HTERT RPE-1 (cell line): ENCODE measurements around the gene IP6K2.

ENCODE experiments used
- in situ Hi-C: fragments of 300-500 bp; cut with MboI; formaldehyde crosslinking; loops from 4 replicates; pipeline ENCODE4 v1.14.3; 2020; ENCODE audit warnings: low sequenced_read_pairs

Gene IP6K2

GRCh38 chr3:48692551-48692950, 24.5 kb downstream of the IP6K2 start:
- in situ Hi-C loops, result no loop called here

GRCh38 chr3:48690846-48691458, 26.1 kb downstream of the IP6K2 start:
- in situ Hi-C loops, result no loop called here

- in situ Hi-C loops, result no loop called here
Measured at GRCh38 chr3:48689384-48689783, 27.6 kb downstream of the IP6K2 start.

- in situ Hi-C loops, result no loop called here
Measured at GRCh38 chr3:48688737-48689075, 28.3 kb downstream of the IP6K2 start.

DNA sequence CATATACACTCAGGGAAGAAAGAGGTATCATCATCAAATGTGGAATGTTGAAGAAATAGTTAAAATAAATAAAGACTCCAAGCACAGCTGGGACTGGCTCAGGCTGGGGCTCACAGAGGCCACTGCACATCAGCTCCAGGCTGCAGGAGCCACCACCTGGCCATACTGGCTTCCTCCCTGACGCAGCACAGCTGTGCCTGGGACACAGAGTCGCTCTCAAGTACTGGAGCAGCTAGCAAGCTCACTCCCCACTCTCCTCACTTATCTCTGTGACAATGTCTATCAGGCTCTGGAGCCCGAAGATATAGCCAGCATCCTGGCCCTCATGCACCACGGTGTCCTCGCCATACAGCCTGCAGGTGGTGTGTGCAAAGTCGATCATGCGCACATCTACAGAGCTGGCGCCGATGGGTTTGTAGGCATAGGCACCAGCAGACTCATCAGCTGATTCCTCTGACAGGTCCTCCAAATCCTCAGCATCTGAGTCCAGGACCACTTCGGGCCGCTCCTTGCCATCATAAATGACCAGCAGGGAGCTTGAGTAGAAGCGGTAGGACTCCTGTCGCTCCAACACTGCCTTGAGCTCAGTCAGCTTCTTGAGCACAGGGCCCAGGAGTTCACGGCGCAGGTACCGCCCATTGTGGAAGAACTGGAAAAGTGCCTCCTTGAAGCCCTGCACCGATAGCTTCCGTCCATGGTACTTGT, 28.8 kb downstream of the IP6K2 start:
- in situ Hi-C loops, result no loop called here

GRCh38 chr3:48687220-48687678, 29.8 kb downstream of the IP6K2 start:
- in situ Hi-C loops, result no loop called here

DNA sequence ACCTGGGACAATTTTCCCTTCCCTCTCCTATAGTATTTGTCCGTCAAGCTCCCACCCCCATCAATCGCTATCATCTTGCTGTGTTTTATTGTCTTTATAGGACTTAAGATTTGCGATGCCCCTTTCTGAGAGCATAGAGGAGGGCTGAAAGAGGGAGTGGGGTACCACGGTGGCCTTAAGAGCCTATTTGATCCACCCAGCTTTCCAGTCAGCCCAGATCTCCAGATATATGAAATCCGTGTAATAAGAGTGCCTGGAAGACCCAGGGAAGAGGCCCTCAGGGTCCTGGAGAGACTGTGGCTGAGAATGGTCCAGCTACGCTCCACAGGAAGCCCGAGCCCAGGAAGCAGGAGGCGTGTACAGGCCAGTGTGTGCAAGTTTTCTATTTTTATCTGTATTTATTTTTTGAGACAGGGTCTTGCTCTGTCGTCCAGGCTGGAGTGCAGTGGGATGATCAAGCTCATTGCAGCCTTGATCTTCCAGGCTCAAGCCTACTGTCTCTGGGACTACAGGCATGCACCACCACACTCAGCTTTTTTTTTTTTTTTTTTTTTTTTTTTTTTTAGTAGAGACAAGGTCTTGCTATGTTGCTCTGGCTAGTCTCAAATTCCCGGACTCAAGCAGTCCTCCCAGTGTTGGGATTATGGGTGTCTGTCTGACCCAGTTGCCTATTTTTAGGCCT, 30.3 kb downstream of the IP6K2 start:
- in situ Hi-C loops, result no loop called here

- in situ Hi-C loops, result no loop called here
Measured at GRCh38 chr3:48685603-48686511, 31.2 kb downstream of the IP6K2 start, which contains the start of gene NCKIPSD. Gene NCKIPSD, minus strand, starts transcription at chr3:48685915. Its CDS starts 108 bp downstream, at chr3:48685807.

- in situ Hi-C loops, result no loop called here
Measured at GRCh38 chr3:48685293-48685602, 31.8 kb downstream of the IP6K2 start.

- in situ Hi-C loops, result no loop called here
Measured at GRCh38 chr3:48684480-48685143, 32.4 kb downstream of the IP6K2 start.

GRCh38 chr3:48684054-48684349, 33.0 kb downstream of the IP6K2 start:
- in situ Hi-C loops, result no loop called here

DNA sequence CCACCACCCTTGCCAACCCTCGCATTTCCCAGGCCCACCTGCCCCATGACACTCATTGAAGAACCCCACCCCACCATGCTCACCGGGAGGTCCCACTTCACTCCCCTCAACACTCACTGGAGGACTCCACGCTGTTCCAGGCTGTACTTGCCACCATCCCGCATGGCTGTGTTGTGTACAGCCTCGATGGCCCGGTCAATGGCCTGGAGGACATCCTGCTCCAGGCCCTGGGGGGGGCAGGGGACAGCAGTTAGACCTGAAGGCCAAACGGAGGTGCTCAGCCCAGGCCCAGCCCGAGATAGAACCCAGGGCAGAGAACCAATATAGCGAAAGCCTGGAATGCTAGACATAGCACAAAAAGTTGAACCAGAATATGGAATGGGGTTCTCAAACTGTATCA, 34.2 kb downstream of the IP6K2 start:
- in situ Hi-C loops, result no loop called here

DNA sequence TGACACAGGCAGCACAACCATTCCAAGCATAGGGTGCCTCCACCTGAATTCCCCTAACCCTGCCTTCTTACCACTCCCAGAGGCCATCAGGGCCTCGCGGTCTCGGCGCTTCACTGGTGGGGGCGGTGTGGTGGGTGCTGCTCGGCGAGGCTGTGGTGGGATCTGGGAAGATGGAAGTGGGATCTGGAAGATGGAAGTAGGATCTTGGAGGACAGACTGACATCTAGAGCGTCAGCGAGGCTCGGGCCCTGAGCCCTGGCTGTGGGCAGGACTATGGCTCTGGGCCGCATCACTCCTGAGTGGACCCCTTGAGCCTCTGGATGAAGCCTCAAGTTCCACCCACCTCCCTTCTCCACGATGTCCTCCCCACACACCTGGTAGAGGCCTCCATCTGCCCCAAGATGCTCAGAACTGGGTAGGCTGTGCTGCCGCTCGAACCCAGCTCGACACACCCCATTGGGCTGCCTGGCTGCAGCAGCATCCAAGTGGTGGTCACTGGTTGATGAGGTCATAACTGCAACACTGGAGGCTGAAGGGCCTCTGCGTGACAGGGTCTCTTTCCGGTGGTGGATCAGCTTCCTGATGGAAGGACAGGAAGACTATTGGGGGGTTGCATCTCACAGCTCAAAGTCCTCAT, 34.9 kb downstream of the IP6K2 start:
- in situ Hi-C loops, result no loop called here

DNA sequence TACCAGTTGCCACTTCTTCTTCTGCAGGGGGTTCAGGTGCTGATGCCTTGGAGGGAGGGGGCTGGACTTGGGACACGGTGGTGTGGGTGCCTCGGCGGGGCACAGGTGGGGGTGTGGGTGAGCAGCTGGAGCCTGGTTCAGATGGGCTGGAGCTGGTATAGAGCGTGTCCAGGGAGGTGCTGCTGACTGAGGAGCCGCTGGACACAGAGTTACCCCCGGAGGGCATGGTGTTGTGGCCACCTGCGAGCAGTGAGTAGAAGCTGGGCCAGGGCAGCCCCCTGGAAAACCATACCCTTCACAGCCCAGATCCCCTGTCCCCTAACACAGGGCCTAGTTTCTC, 35.5 kb downstream of the IP6K2 start:
- in situ Hi-C loops, result no loop called here

DNA sequence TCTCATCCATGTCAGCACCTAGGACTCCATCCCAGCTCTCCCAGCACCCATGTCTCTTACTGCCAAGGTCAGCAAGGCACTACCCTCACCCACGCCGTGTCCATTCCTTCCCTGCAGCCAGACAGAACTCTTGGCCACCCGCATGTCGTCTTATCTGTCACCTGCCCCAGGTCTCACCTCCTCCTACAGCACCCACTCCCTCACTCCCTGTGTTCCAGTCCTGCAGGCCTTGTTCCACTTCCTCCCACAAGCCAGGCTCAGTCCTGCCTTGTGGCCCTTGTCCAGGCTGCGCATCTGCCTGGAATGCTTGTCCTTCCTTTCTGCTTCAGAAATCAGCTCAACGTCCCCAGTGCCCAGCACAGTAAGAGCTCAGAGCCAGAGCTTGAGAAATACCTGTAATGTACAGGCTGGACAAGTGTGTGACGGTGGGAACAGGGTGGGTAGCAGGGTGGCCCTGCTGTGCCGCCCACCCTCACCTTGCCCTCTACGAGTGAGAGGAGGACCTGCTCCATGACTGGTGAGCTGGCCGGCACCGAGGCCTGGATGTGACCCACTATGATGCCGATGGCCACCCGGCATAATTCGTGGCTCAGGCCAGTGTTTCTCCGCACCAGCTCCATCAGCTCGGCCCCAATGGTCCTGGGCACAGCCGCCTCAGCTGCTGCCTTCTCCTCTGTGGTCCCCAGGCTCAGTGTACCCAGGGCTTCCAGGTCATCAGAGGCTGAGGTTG, 36.0 kb downstream of the IP6K2 start:
- in situ Hi-C loops, result no loop called here

GRCh38 chr3:48679411-48680391, 37.3 kb downstream of the IP6K2 start:
- in situ Hi-C loops, result no loop called here

DNA sequence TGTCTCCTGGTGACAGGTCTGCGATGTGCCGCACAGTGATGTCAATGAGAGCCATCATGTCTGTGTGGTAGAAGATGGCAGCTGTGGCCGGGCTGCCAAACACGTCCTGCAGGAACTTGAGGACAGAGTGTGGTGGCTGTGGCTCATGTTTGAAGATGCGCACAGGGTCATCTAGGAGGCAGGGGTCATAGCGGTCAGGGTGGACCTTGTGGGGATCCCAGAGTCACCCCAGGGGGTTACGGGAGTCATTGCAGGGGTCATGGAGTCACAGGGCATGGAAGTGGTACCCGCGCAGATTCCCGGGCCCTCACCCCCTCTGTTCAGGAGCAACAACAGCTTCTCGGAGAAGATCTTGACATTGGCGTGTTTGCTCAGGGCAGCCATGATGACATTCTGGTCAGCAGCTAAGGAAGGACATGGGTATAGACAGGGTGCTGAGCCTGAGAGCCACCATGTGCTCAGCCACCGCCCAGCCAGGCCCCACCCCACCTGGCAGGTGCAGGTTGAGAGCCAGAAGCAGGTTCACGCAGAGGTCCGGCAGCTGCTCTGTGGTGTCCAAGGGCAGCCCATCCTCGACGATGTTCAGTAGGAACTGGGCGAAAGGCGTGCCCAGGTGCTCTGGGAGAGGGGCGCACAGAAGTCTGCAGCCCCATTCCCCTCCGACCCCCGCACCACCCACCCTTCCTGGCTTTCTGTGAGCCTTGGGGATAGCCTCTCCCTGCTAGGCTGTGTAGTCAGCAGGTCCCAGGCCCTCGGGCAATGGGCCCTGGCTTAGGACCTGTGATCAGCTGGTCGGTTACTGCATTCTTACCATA, 38.2 kb downstream of the IP6K2 start:
- in situ Hi-C loops, result no loop called here

DNA sequence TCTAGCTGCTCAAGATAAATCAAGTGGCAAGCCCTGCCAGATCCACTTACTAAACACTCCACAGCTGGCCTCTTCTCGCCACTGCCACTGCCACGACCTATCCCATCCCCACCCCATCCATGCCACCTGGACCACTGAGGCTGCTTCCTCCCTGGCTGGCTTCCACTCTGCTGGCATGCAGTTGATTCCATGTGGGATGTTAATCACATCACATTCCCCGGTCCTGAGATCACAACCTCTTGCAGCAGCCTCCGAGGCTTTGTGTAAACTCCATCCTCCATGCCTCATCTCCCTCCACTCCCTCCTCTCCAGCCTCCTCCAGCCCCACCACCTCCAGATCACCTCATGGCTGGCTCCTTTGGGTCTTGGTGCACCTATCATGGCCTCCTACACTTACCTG, 39.0 kb downstream of the IP6K2 start:
- in situ Hi-C loops, result no loop called here
